ENCODE measurements around the gene PNMA6F. TPM values are rescaled to one million over a fixed set of nuclear protein-coding genes. Genes with fewer than 3 reads are reported as not detected.

PNMA6F gene
- total and polyA plus RNA-seq, 2 of the 8 experiments (the other 6 are each of a cell fraction or from before 2014, with no cell fraction given) = 0.12 to 0.22 TPM

GRCh38 chrX:153306527-153307115, 14.9 kb downstream of the PNMA6F start:
- H3K56ac ChIP-seq (replicated peaks; ENCODE audit: insufficient read length, low read depth, low read length) = no peak overlapping the region
- no peaks in the 10 kb centered on the region for H3K79me2 ChIP-seq (ENCODE audit: control insufficient read depth in 1 of 2, insufficient read depth in 2 of 2, low read length in 2 of 2)
- DNase-seq (ENCODE audit: low read depth in 1 of 2, low spot score in 2 of 2) (no peak), FAIRE-seq (no peak)
- no peak overlapping the region for H2AK5ac ChIP-seq (ENCODE audit: low read depth, low read length)
- no peak overlapping the region for H2BK5ac ChIP-seq (ENCODE audit: low read depth, low read length)
- H3K4ac ChIP-seq (replicated peaks; ENCODE audit: insufficient read length, low read depth, low read length) = no peak overlapping the region
- WGBS, 2 experiments (ENCODE audit: extremely low coverage in 1 of 2, insufficient coverage in 1 of 2, insufficient read length in 1 of 2, insufficient replicate concordance in 2 of 2, low coverage in 1 of 2, low lambda C conversion rate in 2 of 2, missing lambda C conversion rate in 1 of 2) = 84% methylated on average over 8 of the region's 17 CpGs; no CpG with 5 or more reads in 1 of the 2 experiments
- no peak overlapping the region for H3K4me3 ChIP-seq (ENCODE audit: extremely low read depth in 1 of 4, insufficient read depth in 2 of 4, low read depth in 3 of 4, low read length in 4 of 4)
- no peak overlapping the region for H2BK20ac ChIP-seq (ENCODE audit: low read length)
- no peak overlapping the region for H3K27ac ChIP-seq (ENCODE audit: low read depth, low read length)
- no peak overlapping the region for H3K9ac ChIP-seq (replicated peaks in 1 of 4; ENCODE audit: extremely low read depth in 1 of 4, low read depth in 3 of 4, low read length in 3 of 4)
- no peaks in the 10 kb centered on the region for H3K9me3 ChIP-seq (ENCODE audit: insufficient read depth in 2 of 2, low read depth in 1 of 2, low read length in 1 of 2)
- H3K23ac ChIP-seq (ENCODE audit: insufficient read length) = no peak overlapping the region
- no peak overlapping the region for H2AFZ ChIP-seq (ENCODE audit: low read length)
- H4K5ac ChIP-seq (ENCODE audit: insufficient read length, low read depth, low read length) = no peak overlapping the region
- no peaks in the 10 kb centered on the region for H4K20me1 ChIP-seq (replicated peaks in 1 of 2; ENCODE audit: control insufficient read depth in 1 of 2, insufficient read depth in 2 of 2, low read length in 2 of 2)
- H3K14ac ChIP-seq (ENCODE audit: insufficient read length) = no peak overlapping the region
- TF ChIP-seq SP2 (IDR thresholded peaks at IDR 0.05; ENCODE audit: low read length) (no peak), SIRT6 (IDR thresholded peaks at IDR 0.05; ENCODE audit: low read length) (no peak), RAD21 (IDR thresholded peaks at IDR 0.05 in 1 of 2, conservative IDR thresholded peaks at IDR 0.05 in 1 of 2; ENCODE audit: low read depth in 2 of 2, low read length in 2 of 2) (no peak), MAX (IDR thresholded peaks at IDR 0.05) (no peak), YY1 (IDR thresholded peaks at IDR 0.05; ENCODE audit: low read depth, low read length) (no peak), NRF1 (IDR thresholded peaks at IDR 0.05; ENCODE audit: low read depth, low read length) (no peak), USF2 (IDR thresholded peaks at IDR 0.05; ENCODE audit: low read length) (no peak), BCL11A (IDR thresholded peaks at IDR 0.05; ENCODE audit: low read depth in 2 of 2, low read length in 2 of 2) (no peak)
- no peak overlapping the region for H2BK15ac ChIP-seq (ENCODE audit: low read length)
- CTCF ChIA-PET (ENCODE audit: partially characterized antibody) = no interaction called here
- no peak overlapping the region for H2BK120ac ChIP-seq (replicated peaks; ENCODE audit: low read depth, low read length)
- H3K4me1 ChIP-seq (replicated peaks in 1 of 4; ENCODE audit: control insufficient read depth in 3 of 4, insufficient read depth in 4 of 4, low read length in 3 of 4) = no peaks in the 10 kb centered on the region; a peak in 1 of 7 replicates
- no peak overlapping the region for H3K18ac ChIP-seq (ENCODE audit: extremely low read depth, low read length)
- POLR2A ChIA-PET (ENCODE audit: partially characterized antibody) = no interaction called here
- no peak overlapping the region for H4K8ac ChIP-seq (ENCODE audit: extremely low read depth, insufficient read depth, low read length)
- no peaks in the 10 kb centered on the region for H3K23me2 ChIP-seq (ENCODE audit: low read depth, low read length)
- H3K79me1 ChIP-seq (ENCODE audit: low read depth, low read length) = no peaks in the 10 kb centered on the region
- H4K91ac ChIP-seq (replicated peaks; ENCODE audit: insufficient read length, low read length) = no peak overlapping the region
- H3K4me2 ChIP-seq (ENCODE audit: insufficient read depth in 1 of 2, low read depth in 2 of 2, low read length in 2 of 2) = no peak overlapping the region
- no peaks in the 10 kb centered on the region for H3K36me3 ChIP-seq (ENCODE audit: control insufficient read depth in 2 of 4, insufficient read depth in 4 of 4, low read length in 3 of 4)
- H3K27me3 ChIP-seq (replicated peaks in 1 of 4; ENCODE audit: control insufficient read depth in 3 of 4, extremely low read depth in 1 of 4, insufficient read depth in 3 of 4, low read length in 3 of 4) = no peaks in the 10 kb centered on the region
- H2BK12ac ChIP-seq (ENCODE audit: low read depth, low read length) = no peak overlapping the region

All from H1 (cell line).